Measurements from ENCODE around the gene RAB34. TPM values are rescaled to one million over a fixed set of nuclear protein-coding genes. Genes with fewer than 3 reads are reported as not detected.

The RAB34 gene
- total RNA-seq, 2 experiments from 2014 or later, result 0.22 to 0.99 TPM

GRCh38 chr17:28723159-28723835, 5.6 kb upstream of the RAB34 start:
- no peaks in the 10 kb centered on the region for H3K9me2 ChIP-seq (ENCODE audit: insufficient read depth, low read length)
- no peak for TF ChIP-seq CTCF (conservative IDR thresholded peaks at IDR 0.05; ENCODE audit: low read length)
- TF ChIP-seq EZH2phosphoT487 (IDR thresholded peaks at IDR 0.05; ENCODE audit: borderline replicate concordance, low read depth, low read length), result no peak
- no peak overlapping the region for H2AFZ ChIP-seq (ENCODE audit: low read length)
- H3K4me2 ChIP-seq (ENCODE audit: low read length), result peak overlapping the region; percentile 100
- no peaks in the 10 kb centered on the region for H3K9me3 ChIP-seq (ENCODE audit: low read length)
- CTCF ChIA-PET (ENCODE audit: unreplicated experiment), result no interaction called here
- H4K20me1 ChIP-seq (ENCODE audit: insufficient read depth, low read length), result peaks cover 9% of the 10 kb centered on the region; the same call in 1 of the 2 replicates
- POLR2A ChIA-PET, result no interaction called here
- DNase-seq (ENCODE audit: low spot score), result no peak
- peaks cover 60% of the 10 kb centered on the region for H3K36me3 ChIP-seq (ENCODE audit: insufficient read depth, low read length)
- intact Hi-C loops (cut with micrococcal nuclease; ENCODE audit: unreplicated experiment), result no loop called here
- peak overlapping the region; percentile 82 for H3K27ac ChIP-seq (ENCODE audit: low read depth, low read length, poor library complexity, severe bottlenecking)
- peaks cover 35% of the 10 kb centered on the region for H3K79me2 ChIP-seq (ENCODE audit: insufficient read depth, low read depth, low read length)
- peak overlapping the region; percentile 88 for H3K4me3 ChIP-seq (ENCODE audit: low read depth, low read length, poor library complexity, severe bottlenecking)
- BruUV-seq (replicated peaks), result no TSS peak
- peaks cover 74% of the 10 kb centered on the region for H3K4me1 ChIP-seq (ENCODE audit: insufficient read depth, low read length, poor library complexity, severe bottlenecking)

- intact Hi-C loops (cut with micrococcal nuclease; ENCODE audit: unreplicated experiment), result no loop called here
- peak overlapping the region; percentile 88 for H3K4me3 ChIP-seq (ENCODE audit: low read depth, low read length, poor library complexity, severe bottlenecking)
These were observed 4.9 kb upstream of the RAB34 start for GRCh38 chr17:28722417-28723158.

More at GRCh38 chr17:28722417-28723158, 4.9 kb upstream of the RAB34 start:
- TF ChIP-seq CTCF (conservative IDR thresholded peaks at IDR 0.05; ENCODE audit: low read length), result no peak
- TF ChIP-seq EZH2phosphoT487 (IDR thresholded peaks at IDR 0.05; ENCODE audit: borderline replicate concordance, low read depth, low read length), result no peak
- H3K27ac ChIP-seq (ENCODE audit: low read depth, low read length, poor library complexity, severe bottlenecking), result peak overlapping the region; percentile 82
- BruUV-seq (replicated peaks), result TSS peak; percentile 0
- peaks cover 67% of the 10 kb centered on the region for H3K4me1 ChIP-seq (ENCODE audit: insufficient read depth, low read length, poor library complexity, severe bottlenecking)
- peak overlapping the region; percentile 100 for H3K4me2 ChIP-seq (ENCODE audit: low read length)
- peaks cover 35% of the 10 kb centered on the region for H3K79me2 ChIP-seq (ENCODE audit: insufficient read depth, low read depth, low read length)
- DNase-seq (ENCODE audit: low spot score), result no peak
- CTCF ChIA-PET (ENCODE audit: unreplicated experiment), result no interaction called here
- H4K20me1 ChIP-seq (ENCODE audit: insufficient read depth, low read length), result peaks cover 9% of the 10 kb centered on the region; the same call in 1 of the 2 replicates
- no peaks in the 10 kb centered on the region for H3K9me2 ChIP-seq (ENCODE audit: insufficient read depth, low read length)
- no peak overlapping the region for H2AFZ ChIP-seq (ENCODE audit: low read length)
- peaks cover 60% of the 10 kb centered on the region for H3K36me3 ChIP-seq (ENCODE audit: insufficient read depth, low read length)
- no peaks in the 10 kb centered on the region for H3K9me3 ChIP-seq (ENCODE audit: low read length)
- POLR2A ChIA-PET, result interaction anchor here (0.8 kb wide), 1 partner anchor 77 kb away, joined by 4 read pairs; no protein-coding TSS in a partner anchor
